Measurements from ENCODE around the gene CEP112.

- no peak for TF ChIP-seq ZNF274 (IDR thresholded peaks at IDR 0.05; ENCODE audit: borderline replicate concordance, extremely low read depth, low read length)
- no peak for TF ChIP-seq TCF12 (IDR thresholded peaks at IDR 0.05; ENCODE audit: low read depth, low read length)
These were observed 437.3 kb downstream of the CEP112 start for GRCh38 chr17:65754630-65755029.

Data from H1 (cell line).